Stomach (tissue), 4 donors: ENCODE results near the gene FOXO4.

ENCODE experiments used
- CTCF ChIP-seq, 7 experiments: fragments of 450-650 bp in 4 of 7; fragments of 200-600 bp in 3 of 7; sonication (generic) in 3 of 7; IDR thresholded peaks; one replicate each; pipeline ENCODE4 v1.5.1; 2016 to 2019; ENCODE audit warnings: antibody characterized with exemption in 7 of 7, control low read depth in 2 of 7, mild to moderate bottlenecking in 1 of 7
- EP300 ChIP-seq: sonication (generic); formaldehyde crosslinking; IDR thresholded peaks from one replicate; pipeline ENCODE4 v1.6.1; 2017; ENCODE audit warnings: antibody characterized with exemption
- POLR2A ChIP-seq, 4 donors: fragments of 450-650 bp; IDR thresholded peaks; one replicate each; pipeline ENCODE4 v1.6.1; 2016; ENCODE audit warnings: antibody characterized with exemption in 4 of 4, control low read depth in 2 of 4, mild to moderate bottlenecking in 1 of 4, moderate library complexity in 1 of 4
- POLR2AphosphoS5 ChIP-seq, 3 donors: sonication (generic); formaldehyde crosslinking; IDR thresholded peaks; one replicate each; pipeline ENCODE4 v1.6.1; 2016; ENCODE audit warnings: antibody characterized with exemption in 3 of 3

GRCh38 chrX:71056867-71057266 is 38.8 kb upstream of the FOXO4 start:
- no peak for TF ChIP-seq CTCF (IDR thresholded peaks at IDR 0.05)
- no peak for TF ChIP-seq EP300
- no peak for TF ChIP-seq POLR2A (IDR thresholded peaks at IDR 0.05)
- no peak for TF ChIP-seq POLR2AphosphoS5 (IDR thresholded peaks at IDR 0.05)
